Ascending aorta (tissue), 2 donors: ENCODE results near the gene NLRP12. TPM values are rescaled to one million over a fixed set of nuclear protein-coding genes. Genes with fewer than 3 reads are reported as not detected.

Experiments
- DNase-seq, 2 donors: peaks; one replicate each; pipeline ENCODE4 v3.0.0-alpha.2; 2019; ENCODE audit warnings: low spot score in 2 of 2
- H3K27ac ChIP-seq, 2 donors: fragments of 200-600 bp; sonication (generic); one replicate each; pipeline ENCODE4 v1.5.1; 2016 to 2017; ENCODE audit warnings: mild to moderate bottlenecking in 1 of 2
- H3K27me3 ChIP-seq: fragments of 200-600 bp; sonication (generic); one replicate; pipeline ENCODE4 v1.5.1; 2017
- H3K36me3 ChIP-seq, 2 donors: fragments of 200-600 bp; sonication (generic); one replicate each; pipeline ENCODE4 v1.5.1; 2016
- H3K4me1 ChIP-seq, 2 donors: fragments of 200-600 bp; sonication (generic); one replicate each; pipeline ENCODE4 v1.5.1; 2016 to 2017; ENCODE audit warnings: mild to moderate bottlenecking in 1 of 2
- H3K4me3 ChIP-seq, 2 donors: fragments of 200-600 bp; sonication (generic); one replicate each; pipeline ENCODE4 v1.5.1; 2016 to 2017; ENCODE audit warnings: mild to moderate bottlenecking in 1 of 2
- H3K9me3 ChIP-seq, 2 donors: fragments of 200-600 bp; sonication (generic); one replicate each; pipeline ENCODE4 v1.5.1; 2016
- intact Hi-C: fragments of 100-400 bp; cut with DNase I; formaldehyde crosslinking; loops from one replicate; pipeline ENCODE4 v1.15.1; 2023
- total RNA-seq: library from RNA; depleted of rRNA; stranded (reverse); fragments of >200 nt; gene quantifications from one replicate; pipeline ENCODE4 v1.1.0, GENCODE V29; 2016
- TF ChIP-seq, protein P1 (sequence below), 3 experiments: fragments of 200-600 bp in 2 of 3; fragments of 450-650 bp in 1 of 3; sonication (generic) in 2 of 3; IDR thresholded peaks; one replicate each; pipeline ENCODE4 v1.5.1; 2016 to 2019; ENCODE audit warnings: antibody characterized with exemption in 3 of 3, mild to moderate bottlenecking in 1 of 3, moderate library complexity in 1 of 3

Gene NLRP12
- total RNA-seq, 1 donor from 2014 or later = not detected

- Histone ChIP-seq H3K27me3 (no peaks in the 10 kb centered on the region), H3K4me1 (no peaks in the 10 kb centered on the region), H3K27ac (no peak overlapping the region), H3K9me3 (no peaks in the 10 kb centered on the region), H3K36me3 (no peaks in the 10 kb centered on the region), H3K4me3 (peak overlapping the region in 1 of 2 donors; percentile 12)
- DNase-seq = no peak
- intact Hi-C loops = no loop called here
- TF ChIP-seq, protein P1, sequence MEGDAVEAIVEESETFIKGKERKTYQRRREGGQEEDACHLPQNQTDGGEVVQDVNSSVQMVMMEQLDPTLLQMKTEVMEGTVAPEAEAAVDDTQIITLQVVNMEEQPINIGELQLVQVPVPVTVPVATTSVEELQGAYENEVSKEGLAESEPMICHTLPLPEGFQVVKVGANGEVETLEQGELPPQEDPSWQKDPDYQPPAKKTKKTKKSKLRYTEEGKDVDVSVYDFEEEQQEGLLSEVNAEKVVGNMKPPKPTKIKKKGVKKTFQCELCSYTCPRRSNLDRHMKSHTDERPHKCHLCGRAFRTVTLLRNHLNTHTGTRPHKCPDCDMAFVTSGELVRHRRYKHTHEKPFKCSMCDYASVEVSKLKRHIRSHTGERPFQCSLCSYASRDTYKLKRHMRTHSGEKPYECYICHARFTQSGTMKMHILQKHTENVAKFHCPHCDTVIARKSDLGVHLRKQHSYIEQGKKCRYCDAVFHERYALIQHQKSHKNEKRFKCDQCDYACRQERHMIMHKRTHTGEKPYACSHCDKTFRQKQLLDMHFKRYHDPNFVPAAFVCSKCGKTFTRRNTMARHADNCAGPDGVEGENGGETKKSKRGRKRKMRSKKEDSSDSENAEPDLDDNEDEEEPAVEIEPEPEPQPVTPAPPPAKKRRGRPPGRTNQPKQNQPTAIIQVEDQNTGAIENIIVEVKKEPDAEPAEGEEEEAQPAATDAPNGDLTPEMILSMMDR (IDR thresholded peaks at IDR 0.05) = no peak
Measured at GRCh38 chr19:53823380-53824120, 564 bp downstream of the NLRP12 start.

GRCh38 chr19:53819861-53820260 lies 4.3 kb downstream of the NLRP12 start:
- Histone ChIP-seq H3K27ac (no peak overlapping the region), H3K9me3 (no peaks in the 10 kb centered on the region), H3K4me1 (no peaks in the 10 kb centered on the region), H3K4me3 (no peak overlapping the region), H3K27me3 (no peaks in the 10 kb centered on the region), H3K36me3 (no peaks in the 10 kb centered on the region)
- intact Hi-C loops = no loop called here
- no peak for DNase-seq
- TF ChIP-seq, protein P1 (IDR thresholded peaks at IDR 0.05) = no peak

DNA sequence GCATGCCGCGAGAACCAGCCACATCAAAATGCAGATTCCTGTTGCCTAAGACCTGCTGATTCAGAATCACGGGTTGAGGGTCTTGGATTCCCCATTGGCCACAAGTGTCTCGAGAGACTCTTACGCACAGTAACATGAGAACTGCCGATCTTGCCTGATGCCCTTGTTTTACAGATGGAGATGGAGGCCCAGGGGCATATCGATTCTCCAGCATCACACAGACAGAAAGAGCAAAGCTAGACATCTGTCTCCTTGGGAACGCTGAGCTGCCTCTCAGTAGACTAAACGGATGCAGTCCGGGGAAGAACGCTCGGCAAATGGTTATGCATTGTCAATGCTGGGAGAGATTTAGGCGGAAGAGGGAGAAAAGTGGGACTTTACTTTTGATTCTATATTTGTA lies 5.4 kb downstream of the NLRP12 start:
- Histone ChIP-seq H3K36me3 (no peaks in the 10 kb centered on the region), H3K27me3 (no peaks in the 10 kb centered on the region), H3K4me3 (no peak overlapping the region), H3K9me3 (no peaks in the 10 kb centered on the region), H3K27ac (no peak overlapping the region), H3K4me1 (no peaks in the 10 kb centered on the region)
- intact Hi-C loops = no loop called here
- TF ChIP-seq, protein P1 (IDR thresholded peaks at IDR 0.05) = no peak
- no peak for DNase-seq

- H3K27me3 ChIP-seq = no peaks in the 10 kb centered on the region
- H3K27ac ChIP-seq = no peak overlapping the region
- H3K4me1 ChIP-seq = no peaks in the 10 kb centered on the region
- H3K9me3 ChIP-seq = no peaks in the 10 kb centered on the region
- H3K4me3 ChIP-seq = no peak overlapping the region
- intact Hi-C loops = no loop called here
- H3K36me3 ChIP-seq = no peaks in the 10 kb centered on the region
- TF ChIP-seq, protein P1 (IDR thresholded peaks at IDR 0.05) = no peak
- no peak for DNase-seq
Measured at GRCh38 chr19:53813996-53814395, 10.1 kb downstream of the NLRP12 start.

DNA sequence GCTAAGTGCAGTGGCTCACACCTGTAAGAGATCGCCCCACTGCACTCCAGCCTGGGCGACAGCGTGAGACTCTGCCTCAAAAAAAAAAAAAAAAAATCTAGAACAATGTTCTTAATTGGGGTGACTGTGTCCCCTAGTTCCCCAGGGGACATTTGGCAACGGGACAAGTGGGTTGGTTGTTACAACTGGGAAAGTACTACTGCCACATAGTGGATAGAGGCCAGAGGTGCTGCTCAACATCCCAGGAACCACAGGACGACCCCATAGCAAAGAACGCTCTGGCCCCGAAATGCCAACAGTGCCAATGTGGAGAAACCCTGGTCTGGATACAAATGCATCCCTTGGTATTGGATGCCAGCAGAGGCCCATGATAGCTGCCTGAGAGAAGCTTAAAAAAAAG lies 11.8 kb downstream of the NLRP12 start:
- H3K36me3 ChIP-seq = no peaks in the 10 kb centered on the region
- no peaks in the 10 kb centered on the region for H3K27me3 ChIP-seq
- no peaks in the 10 kb centered on the region for H3K4me1 ChIP-seq
- TF ChIP-seq, protein P1 (IDR thresholded peaks at IDR 0.05) = no peak
- H3K9me3 ChIP-seq = no peaks in the 10 kb centered on the region
- H3K4me3 ChIP-seq = no peak overlapping the region
- no peak overlapping the region for H3K27ac ChIP-seq
- intact Hi-C loops = no loop called here
- DNase-seq = no peak
